CD4-positive, alpha-beta T cell (primary cell): ENCODE measurements around the gene RPL18. TPM values are rescaled to one million over a fixed set of nuclear protein-coding genes. Genes with fewer than 3 reads are reported as not detected.
"Not testable (repeated sequence)": the region's sequence is repeated elsewhere in the genome, so short reads cannot be mapped to it uniquely, and the experiment has no call there.

ENCODE experiments used
- ATAC-seq: fragments of 200-7000 bp; cut with Tn5 transposase; one replicate; pipeline ENCODE4 v1.10.0; 2022; ENCODE audit warnings: mild to moderate bottlenecking; ENCODE audit not compliant: poor library complexity
- CTCF ChIA-PET: fragments of 350-600 bp; sonication (Branson Sonifier 250); formaldehyde crosslinking; loops from one replicate; lab custom pipeline; 2021; ENCODE audit warnings: antibody characterized with exemption, inconsistent platforms; lab: Charles Lee
- POLR2A ChIA-PET: fragments of 350-600 bp; sonication (Branson Sonifier 250); formaldehyde crosslinking; loops from one replicate; lab custom pipeline; 2021; ENCODE audit warnings: antibody characterized with exemption, inconsistent platforms; lab: Charles Lee
- DNase-seq, 14 experiments: peaks; one replicate each; pipeline ENCODE4 v3.0.0-alpha.2; 2013 to 2020; ENCODE audit warnings: mixed read lengths in 2 of 14
- H3K27ac ChIP-seq, 2 donors: one replicate each; pipeline versions ENCODE4 v1.5.1 to v1.7.0; 2013; ENCODE audit warnings: low read length in 2 of 2, low read depth in 1 of 2, mild to moderate bottlenecking in 1 of 2
- H3K27me3 ChIP-seq, 2 experiments: 1 replicate in 1 of 2; 2 replicates in 1 of 2; pipeline versions ENCODE4 v1.6.1 to v1.7.0; 2013; ENCODE audit warnings: low read length in 2 of 2, control low read depth in 1 of 2, mild to moderate bottlenecking in 1 of 2, moderate library complexity in 1 of 2; ENCODE audit not compliant: insufficient read depth in 2 of 2, control insufficient read depth in 1 of 2
- H3K36me3 ChIP-seq: one replicate; pipeline ENCODE4 v1.6.1; 2013; ENCODE audit warnings: low read length, control low read depth; ENCODE audit not compliant: insufficient read depth
- H3K4me1 ChIP-seq: one replicate; pipeline ENCODE4 v1.6.1; 2013; ENCODE audit warnings: low read length, control low read depth; ENCODE audit not compliant: insufficient read depth
- H3K4me3 ChIP-seq: one replicate; pipeline ENCODE4 v1.5.1; 2013; ENCODE audit warnings: mild to moderate bottlenecking, low read length, moderate library complexity
- H3K9me3 ChIP-seq, 2 experiments: 1 replicate in 1 of 2; 2 replicates in 1 of 2; pipeline versions ENCODE4 v1.6.1 to v1.7.0; 2013; ENCODE audit warnings: low read length in 2 of 2, mild to moderate bottlenecking in 2 of 2, control low read depth in 1 of 2, moderate library complexity in 1 of 2; ENCODE audit not compliant: control insufficient read depth in 1 of 2, insufficient read depth in 1 of 2
- H3K27ac Mint-ChIP-seq: one replicate; pipeline ENCODE4 v1.8.0; 2020; ENCODE audit warnings: mixed read lengths
- H3K27me3 Mint-ChIP-seq: one replicate; pipeline ENCODE4 v1.8.0; 2021; ENCODE audit warnings: mixed read lengths
- H3K36me3 Mint-ChIP-seq: one replicate; pipeline ENCODE4 v1.8.0; 2021; ENCODE audit warnings: low read depth, mixed read lengths
- H3K4me1 Mint-ChIP-seq: one replicate; pipeline ENCODE4 v1.8.0; 2021; ENCODE audit warnings: low read depth, mixed read lengths
- H3K4me3 Mint-ChIP-seq: one replicate; pipeline ENCODE4 v1.8.0; 2020; ENCODE audit warnings: mild to moderate bottlenecking, mixed read lengths
- H3K9me3 Mint-ChIP-seq: one replicate; pipeline ENCODE4 v1.8.0; 2020; ENCODE audit warnings: mixed read lengths
- CTCF ChIP-seq: fragments of 200-600 bp; IDR thresholded peaks from one replicate; pipeline ENCODE4 v1.8.0; 2022; ENCODE audit warnings: antibody characterized with exemption, mild to moderate bottlenecking
- intact Hi-C, 2 experiments: fragments of 100-400 bp; cut with DNase I in 1 of 2; cut with micrococcal nuclease in 1 of 2; formaldehyde crosslinking; loops; one replicate each; pipeline versions ENCODE4 v1.15.1 to v1.9.0; 2023 to 2025; cut with DNase I, micrococcal nuclease
- total RNA-seq, 174 experiments: library from RNA in 2 of 174; stranded (reverse) in 2 of 174; gene quantifications; one replicate each; pipeline ENCODE4 v1.2.3 and lab custom pipeline; 2021 to 2026

Gene RPL18
- total RNA-seq, 2 experiments from 2014 or later: 2,820 to 2,913 TPM

GRCh38 chr19:48658483-48658882 lies 39.5 kb upstream of the RPL18 start:
- H3K4me1 Mint-ChIP-seq: peaks cover 9% of the 10 kb centered on the region
- no peaks in the 10 kb centered on the region for H3K9me3 Mint-ChIP-seq
- CTCF ChIA-PET: no interaction called here
- Histone ChIP-seq H3K9me3 (no peaks in the 10 kb centered on the region), H3K27ac (no peak overlapping the region), H3K27me3 (no peaks in the 10 kb centered on the region), H3K4me1 (peaks cover 16% of the 10 kb centered on the region), H3K4me3 (no peak overlapping the region), H3K36me3 (no peaks in the 10 kb centered on the region)
- no peak overlapping the region for H3K4me3 Mint-ChIP-seq
- POLR2A ChIA-PET: no interaction called here
- TF ChIP-seq CTCF: no peak
- no peak for DNase-seq
- no peak for ATAC-seq
- intact Hi-C loops: no loop called here
- no peaks in the 10 kb centered on the region for H3K36me3 Mint-ChIP-seq
- H3K27ac Mint-ChIP-seq: no peak overlapping the region
- H3K27me3 Mint-ChIP-seq: no peaks in the 10 kb centered on the region

GRCh38 chr19:48657828-48658227 lies 38.9 kb upstream of the RPL18 start:
- DNase-seq, H3K27me3 ChIP-seq, H3K36me3 Mint-ChIP-seq, H3K27ac ChIP-seq, H3K9me3 Mint-ChIP-seq, H3K4me3 ChIP-seq, H3K4me1 Mint-ChIP-seq, H3K36me3 ChIP-seq, intact Hi-C loops, ATAC-seq, CTCF ChIA-PET, H3K27me3 Mint-ChIP-seq, H3K9me3 ChIP-seq, POLR2A ChIA-PET, H3K27ac Mint-ChIP-seq, H3K4me3 Mint-ChIP-seq: not testable (repeated sequence)
- H3K4me1 ChIP-seq: peaks cover 16% of the 10 kb centered on the region

- H3K27me3 ChIP-seq: no peaks in the 10 kb centered on the region
- Mint-ChIP-seq H3K4me1 (peaks cover 14% of the 10 kb centered on the region), H3K27me3 (no peaks in the 10 kb centered on the region), H3K9me3 (no peaks in the 10 kb centered on the region), H3K4me3 (no peak overlapping the region), H3K27ac (no peak overlapping the region), H3K36me3 (no peaks in the 10 kb centered on the region)
- H3K4me1 ChIP-seq: peaks cover 16% of the 10 kb centered on the region
- no peaks in the 10 kb centered on the region for H3K36me3 ChIP-seq
- H3K9me3 ChIP-seq: no peaks in the 10 kb centered on the region
- POLR2A ChIA-PET: no interaction called here
- no peak overlapping the region for H3K4me3 ChIP-seq
- no peak for DNase-seq
- intact Hi-C loops: no loop called here
- H3K27ac ChIP-seq: no peak overlapping the region
- CTCF ChIA-PET: no interaction called here
- no peak for ATAC-seq
- no peak for TF ChIP-seq CTCF
These were observed 38.0 kb upstream of the RPL18 start for GRCh38 chr19:48656840-48657474.
